ENCODE results near the gene TMEM132E. TPM values are rescaled to one million over a fixed set of nuclear protein-coding genes. Genes with fewer than 3 reads are reported as not detected.
"Not testable (repeated sequence)": the region's sequence is repeated elsewhere in the genome, so short reads cannot be mapped to it uniquely, and the experiment has no call there.

The TMEM132E gene
- polyA plus RNA-seq (ENCODE audit: insufficient read length in 3 of 3), result 1 to 10 TPM; 2.1 to 4.5 (median 2.2) TPM

GRCh38 chr17:34579017-34579946 lies at the start of gene TMEM132E:
TSS of gene TMEM132E (plus strand) at chr17:34579582. CDS start at chr17:34581077, 1,495 bp downstream.
- DNase-seq (ENCODE audit: low read depth in 3 of 3, low spot score in 2 of 3), result no peak

GRCh38 chr17:34530918-34531317 lies 48.5 kb upstream of the TMEM132E start:
- DNase-seq (ENCODE audit: low read depth in 3 of 3, low spot score in 2 of 3), result no peak

GRCh38 chr17:34532281-34533065 lies 46.9 kb upstream of the TMEM132E start:
- no peak for DNase-seq (ENCODE audit: low read depth in 3 of 3, low spot score in 2 of 3)

- DNase-seq (ENCODE audit: low read depth in 3 of 3, low spot score in 2 of 3), result no peak
Observed at GRCh38 chr17:34533806-34534527, 45.4 kb upstream of the TMEM132E start.

- no peak for DNase-seq (ENCODE audit: low read depth in 3 of 3, low spot score in 2 of 3)
Observed at GRCh38 chr17:34537445-34537844, 41.9 kb upstream of the TMEM132E start.

GRCh38 chr17:34538582-34538981 lies 40.8 kb upstream of the TMEM132E start:
- not testable (repeated sequence) for DNase-seq (ENCODE audit: low read depth in 3 of 3, low spot score in 2 of 3)

GRCh38 chr17:34539881-34540280 lies 39.5 kb upstream of the TMEM132E start:
- DNase-seq (ENCODE audit: low read depth in 3 of 3, low spot score in 2 of 3), result no peak

GRCh38 chr17:34542700-34543336 lies 36.6 kb upstream of the TMEM132E start:
- no peak for DNase-seq (ENCODE audit: low read depth in 3 of 3, low spot score in 2 of 3)

- no peak for DNase-seq (ENCODE audit: low read depth in 3 of 3, low spot score in 2 of 3)
Observed at GRCh38 chr17:34547453-34548063, 31.8 kb upstream of the TMEM132E start.

GRCh38 chr17:34549966-34550365 lies 29.4 kb upstream of the TMEM132E start:
- no peak for DNase-seq (ENCODE audit: low read depth in 3 of 3, low spot score in 2 of 3)

GRCh38 chr17:34553907-34554306 lies 25.5 kb upstream of the TMEM132E start:
- DNase-seq (ENCODE audit: low read depth in 3 of 3, low spot score in 2 of 3), result no peak

- no peak for DNase-seq (ENCODE audit: low read depth in 3 of 3, low spot score in 2 of 3)
Observed at GRCh38 chr17:34556384-34556783, 23.0 kb upstream of the TMEM132E start.

- DNase-seq (ENCODE audit: low read depth in 3 of 3, low spot score in 2 of 3), result no peak
Observed at GRCh38 chr17:34556931-34557330, 22.5 kb upstream of the TMEM132E start.

- no peak for DNase-seq (ENCODE audit: low read depth in 3 of 3, low spot score in 2 of 3)
Observed at GRCh38 chr17:34561328-34561727, 18.1 kb upstream of the TMEM132E start.

GRCh38 chr17:34562387-34562786 lies 17.0 kb upstream of the TMEM132E start:
- DNase-seq (ENCODE audit: low read depth in 3 of 3, low spot score in 2 of 3), result no peak

- no peak for DNase-seq (ENCODE audit: low read depth in 3 of 3, low spot score in 2 of 3)
Observed at GRCh38 chr17:34565713-34566112, 13.7 kb upstream of the TMEM132E start.

- DNase-seq (ENCODE audit: low read depth in 3 of 3, low spot score in 2 of 3), result no peak
Observed at GRCh38 chr17:34566201-34566600, 13.2 kb upstream of the TMEM132E start.

GRCh38 chr17:34566873-34567272 lies 12.5 kb upstream of the TMEM132E start:
- no peak for DNase-seq (ENCODE audit: low read depth in 3 of 3, low spot score in 2 of 3)

- DNase-seq (ENCODE audit: low read depth in 3 of 3, low spot score in 2 of 3), result no peak
Observed at GRCh38 chr17:34567691-34568465, 11.5 kb upstream of the TMEM132E start.
